MCF 10A (cell line): ENCODE data around the gene CCHCR1. TPM values are rescaled to one million over a fixed set of nuclear protein-coding genes. Genes with fewer than 3 reads are reported as not detected.

Experiments used
- BruUV-seq: library from RNA; stranded (reverse); fragments of 400-500 nt; replicated peaks from 2 replicates; lab custom pipeline; 2021; lab: Mats Ljungman, UMichigan
- CTCF ChIA-PET: fragments of 300-600 bp; sonication (Branson Sonifier 250); formaldehyde crosslinking; extraction: SDS; loops from one replicate; lab custom pipeline; 2021; ENCODE audit warnings: antibody characterized with exemption, inconsistent platforms; lab: Yijun Ruan, JAX
- POLR2A ChIA-PET: fragments of 300-600, 350-650 bp; sonication (Branson Sonifier 250); formaldehyde crosslinking; extraction: SDS; loops from one replicate; lab custom pipeline; 2020; ENCODE audit warnings: antibody characterized with exemption, inconsistent platforms; lab: Yijun Ruan, JAX
- DNase-seq: peaks from one replicate; pipeline ENCODE4 v3.0.0-alpha.2; 2018; ENCODE audit not compliant: unreplicated experiment
- H3K27ac Mint-ChIP-seq: one replicate; pipeline ENCODE4 v1.8.0; 2022; ENCODE audit warnings: mild to moderate bottlenecking, low read depth, mixed read lengths; ENCODE audit not compliant: unreplicated experiment
- H3K27me3 Mint-ChIP-seq: one replicate; pipeline ENCODE4 v1.8.0; 2022; ENCODE audit warnings: mixed read lengths; ENCODE audit not compliant: insufficient read depth, unreplicated experiment
- H3K36me3 Mint-ChIP-seq: one replicate; pipeline ENCODE4 v1.8.0; 2022; ENCODE audit warnings: mild to moderate bottlenecking, moderate library complexity, mixed read lengths; ENCODE audit not compliant: insufficient read depth, unreplicated experiment
- H3K4me1 Mint-ChIP-seq: one replicate; pipeline ENCODE4 v1.8.0; 2022; ENCODE audit warnings: mixed read lengths; ENCODE audit not compliant: insufficient read depth, unreplicated experiment
- H3K4me3 Mint-ChIP-seq: one replicate; pipeline ENCODE4 v1.8.0; 2022; ENCODE audit warnings: mild to moderate bottlenecking, moderate library complexity, mixed read lengths; ENCODE audit not compliant: unreplicated experiment
- H3K9me3 Mint-ChIP-seq: one replicate; pipeline ENCODE4 v1.8.0; 2022; ENCODE audit warnings: mixed read lengths; ENCODE audit not compliant: unreplicated experiment
- CTCF ChIP-seq: fragments of 200-600 bp; IDR thresholded peaks from one replicate; pipeline ENCODE4 v1.8.0; 2022; ENCODE audit warnings: antibody characterized with exemption, mild to moderate bottlenecking; ENCODE audit not compliant: unreplicated experiment
- intact Hi-C: fragments of 100-400 bp; cut with micrococcal nuclease; formaldehyde crosslinking; loops from 2 replicates; pipeline ENCODE4 v1.14.1; 2022
- total RNA-seq: library from RNA; stranded (reverse); gene quantifications from 2 replicates; pipeline ENCODE4 v1.2.3, GENCODE V29; 2022

CCHCR1 gene
- total RNA-seq, 1 experiment from 2014 or later: 18.4 TPM

- CTCF ChIA-PET: interaction anchor here (0.6 to 1.0 kb wide), 3 partner anchors 10 to 22 kb away, joined by 3 to 5 read pairs (median 3); partner anchors contain the start of gene PSORS1C1
Observed at GRCh38 chr6:31096656-31097055, 60.9 kb downstream of the CCHCR1 start.

GRCh38 chr6:31096215-31096614, 61.4 kb downstream of the CCHCR1 start:
- H3K4me3 Mint-ChIP-seq: no peak overlapping the region
- TF ChIP-seq CTCF: no peak
- BruUV-seq: no TSS peak
- no peaks in the 10 kb centered on the region for H3K9me3 Mint-ChIP-seq
- ChIA-PET POLR2A (no interaction called here), CTCF (interaction anchor here (0.8 to 1.7 kb wide), 5 partner anchors 9 to 31 kb away, joined by 3 to 5 read pairs (median 3); partner anchors contain the start of gene PSORS1C1)
- H3K36me3 Mint-ChIP-seq: no peaks in the 10 kb centered on the region
- no peak overlapping the region for H3K27ac Mint-ChIP-seq
- intact Hi-C loops: no loop called here
- no peak for DNase-seq
- H3K4me1 Mint-ChIP-seq: peaks cover 14% of the 10 kb centered on the region
- H3K27me3 Mint-ChIP-seq: no peaks in the 10 kb centered on the region

More at GRCh38 chr6:31096656-31097055, 60.9 kb downstream of the CCHCR1 start:
- DNase-seq: no peak
- H3K36me3 Mint-ChIP-seq: no peaks in the 10 kb centered on the region
- H3K27ac Mint-ChIP-seq: no peak overlapping the region
- no TSS peak for BruUV-seq
- peaks cover 14% of the 10 kb centered on the region for H3K4me1 Mint-ChIP-seq
- no peak for TF ChIP-seq CTCF
- POLR2A ChIA-PET: no interaction called here
- H3K9me3 Mint-ChIP-seq: no peaks in the 10 kb centered on the region
- no peaks in the 10 kb centered on the region for H3K27me3 Mint-ChIP-seq
- no peak overlapping the region for H3K4me3 Mint-ChIP-seq
- intact Hi-C loops: no loop called here

- DNase-seq: peak; percentile 64
- intact Hi-C loops: no loop called here
- Mint-ChIP-seq H3K4me1 (peaks cover 14% of the 10 kb centered on the region), H3K27ac (no peak overlapping the region), H3K36me3 (no peaks in the 10 kb centered on the region), H3K27me3 (no peaks in the 10 kb centered on the region), H3K9me3 (no peaks in the 10 kb centered on the region), H3K4me3 (no peak overlapping the region)
- no TSS peak for BruUV-seq
- no peak for TF ChIP-seq CTCF
- POLR2A ChIA-PET: interaction anchor here (1.0 to 1.4 kb wide), 2 partner anchors 11 to 20 kb away, joined by 3 to 10 read pairs; partner anchors contain the start of gene PSORS1C1
- CTCF ChIA-PET: interaction anchor here (0.6 to 4.8 kb wide), 6 partner anchors 14 to 299 kb away, joined by 3 to 29 read pairs (median 4); partner anchors contain the start of gene VARS2
Observed at GRCh38 chr6:31094389-31094881, 63.2 kb downstream of the CCHCR1 start.

GRCh38 chr6:31092769-31093505, 64.7 kb downstream of the CCHCR1 start:
- ChIA-PET CTCF (interaction anchor here (0.6 to 4.8 kb wide), 11 partner anchors 10 to 560 kb away, joined by 3 to 29 read pairs (median 3); partner anchors contain the start of gene VARS2), POLR2A (interaction anchor here (0.6 to 1.4 kb wide), 4 partner anchors 16 to 348 kb away, joined by 3 to 10 read pairs (median 4); partner anchors contain the start of genes IER3 and PSORS1C1)

More at GRCh38 chr6:31092769-31093505, 64.7 kb downstream of the CCHCR1 start:
- Mint-ChIP-seq H3K4me1 (peaks cover 14% of the 10 kb centered on the region), H3K27me3 (no peaks in the 10 kb centered on the region), H3K36me3 (no peaks in the 10 kb centered on the region), H3K4me3 (no peak overlapping the region), H3K27ac (no peak overlapping the region), H3K9me3 (no peaks in the 10 kb centered on the region)
- intact Hi-C loops: no loop called here
- TF ChIP-seq CTCF: no peak
- no TSS peak for BruUV-seq
- DNase-seq: no peak
